ENCODE results near the gene DMD.

Gene DMD

GRCh38 chrX:31307952-31308351 lies 1903.4 kb downstream of the DMD start:
- no peak for DNase-seq

GRCh38 chrX:31302573-31303075 lies 1908.7 kb downstream of the DMD start:
- DNase-seq = no peak

- DNase-seq = no peak
These were observed 1909.4 kb downstream of the DMD start for GRCh38 chrX:31301941-31302340.

GRCh38 chrX:31301203-31301602 lies 1910.1 kb downstream of the DMD start:
- no peak for DNase-seq

- DNase-seq = peak in 1 of 56 donors; percentile 4
These were observed 1912.4 kb downstream of the DMD start for GRCh38 chrX:31298916-31299315.

- no peak for DNase-seq
These were observed 1913.5 kb downstream of the DMD start for GRCh38 chrX:31297881-31298280.

GRCh38 chrX:31294475-31294874 lies 1916.9 kb downstream of the DMD start:
- DNase-seq = no peak

GRCh38 chrX:31293409-31293808 lies 1917.9 kb downstream of the DMD start:
- DNase-seq = no peak

DNA sequence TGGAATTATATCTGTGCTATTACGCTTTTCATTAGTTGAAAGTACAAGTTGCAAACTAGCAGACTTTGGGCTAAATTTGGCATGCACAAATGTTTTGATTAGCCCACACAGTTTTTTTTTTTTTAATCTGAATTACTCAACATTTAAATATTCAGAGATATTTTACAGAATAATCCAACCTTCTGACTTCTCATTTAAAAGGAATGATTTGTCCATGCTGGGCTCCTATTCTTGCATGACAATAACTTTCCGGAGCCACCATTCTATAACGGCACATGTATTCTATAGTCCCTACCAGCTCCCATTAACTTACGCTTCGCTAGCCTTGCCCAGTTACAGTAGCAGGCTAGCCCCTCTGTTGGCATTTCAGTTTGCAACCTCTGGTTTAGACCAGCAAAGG lies 1920.2 kb downstream of the DMD start:
- DNase-seq = no peak

DNA sequence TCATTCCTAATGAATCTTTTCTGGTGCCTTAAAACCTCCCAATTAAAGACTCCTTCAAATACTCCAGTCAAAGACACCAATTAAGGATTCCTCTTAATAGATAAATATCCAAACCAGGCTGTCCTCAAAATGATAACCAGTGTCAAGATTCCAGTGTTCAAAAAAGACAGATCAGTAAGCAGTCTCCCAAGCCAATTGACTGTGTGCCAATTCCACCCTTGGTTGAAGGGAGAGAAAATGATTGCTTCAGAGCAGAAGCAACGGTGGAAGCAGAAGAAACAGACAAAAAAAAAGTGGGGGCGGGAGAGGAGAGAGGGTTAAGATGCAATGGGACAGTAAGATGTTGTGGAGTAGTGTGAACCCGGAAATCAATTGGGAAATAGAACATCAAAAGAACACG lies 1923.5 kb downstream of the DMD start:
- DNase-seq = no peak

GRCh38 chrX:31280580-31280979 lies 1930.8 kb downstream of the DMD start:
- no peak for DNase-seq

DNA sequence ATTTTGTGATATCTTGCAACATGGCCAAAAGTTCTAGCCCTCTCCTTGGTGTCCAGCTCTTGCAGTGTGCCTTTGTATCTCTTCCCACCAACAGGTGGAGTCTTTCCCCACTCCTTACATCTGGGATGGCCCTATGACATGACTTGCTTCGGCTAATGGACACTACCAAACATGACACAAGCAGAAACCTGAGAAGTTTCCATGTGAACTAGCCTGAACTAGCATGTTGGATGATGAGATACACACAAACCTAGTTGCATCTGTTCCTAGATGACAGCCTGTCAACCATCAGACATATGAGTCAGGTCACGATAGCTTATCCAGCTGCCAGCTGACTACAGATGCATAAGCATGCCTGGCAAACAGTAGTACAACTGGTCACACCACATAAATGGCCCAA lies 1932.0 kb downstream of the DMD start:
- DNase-seq = peak in 1 of 56 donors; percentile 0

GRCh38 chrX:31272472-31272775 lies 1938.9 kb downstream of the DMD start:
- no peak for DNase-seq

DNA sequence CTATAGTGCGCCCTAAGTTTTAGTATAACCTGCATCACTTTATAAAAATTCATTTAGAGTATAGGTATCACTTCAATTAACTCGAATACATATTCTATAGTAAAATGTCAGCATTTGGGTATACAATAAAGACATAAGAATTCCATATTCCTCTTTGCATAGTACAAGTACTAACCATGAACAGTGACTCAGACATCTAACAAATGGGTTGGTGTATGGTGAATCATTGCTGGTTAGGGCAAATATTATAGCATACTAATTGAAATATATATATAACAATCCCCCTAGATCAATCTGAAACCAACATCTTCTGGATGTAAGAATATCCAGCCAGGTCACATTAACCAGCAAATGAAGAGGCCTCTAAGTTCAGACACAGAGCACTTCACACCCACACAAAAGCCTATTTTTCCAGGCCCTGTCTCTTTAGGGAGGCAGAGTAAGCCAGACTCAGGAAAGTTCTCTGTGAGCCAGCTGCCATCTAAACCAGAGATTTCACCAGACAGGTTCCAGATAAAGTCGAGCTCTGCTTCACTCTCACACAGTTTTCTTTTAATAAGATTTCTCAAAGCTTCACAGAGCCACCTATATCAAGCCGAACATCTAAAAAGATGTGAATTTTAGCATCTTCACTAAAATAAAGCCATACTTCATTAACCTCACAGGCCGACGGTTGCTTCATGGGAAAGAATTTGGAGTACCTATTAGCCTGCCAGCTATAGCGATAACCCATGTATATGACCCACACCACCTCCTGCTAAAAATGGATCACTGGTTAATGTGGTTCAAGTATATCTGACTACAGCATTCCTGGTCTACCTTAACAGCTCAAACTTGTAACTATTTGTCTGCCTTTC lies 1939.5 kb downstream of the DMD start:
- DNase-seq = no peak

DNA sequence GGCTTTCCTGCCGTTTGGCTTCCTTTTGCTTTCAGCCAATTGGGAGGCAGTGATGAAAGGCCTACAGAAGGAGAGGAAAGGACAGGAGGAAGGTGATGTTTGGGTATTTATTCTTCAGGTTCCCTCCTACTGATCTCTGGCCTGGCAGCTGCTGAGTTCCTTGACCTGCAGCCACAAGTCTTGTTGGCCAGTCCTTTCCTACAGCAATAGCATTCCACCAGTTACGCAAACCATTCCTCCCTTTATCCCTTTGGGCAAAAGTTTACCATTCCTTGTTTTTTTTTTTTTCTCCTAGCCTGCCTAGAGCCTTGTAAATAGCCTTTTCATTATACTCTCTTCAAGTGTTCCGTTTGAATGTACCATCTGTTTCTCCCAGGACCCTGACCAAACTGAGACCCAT lies 1941.4 kb downstream of the DMD start:
- no peak for DNase-seq

DNA sequence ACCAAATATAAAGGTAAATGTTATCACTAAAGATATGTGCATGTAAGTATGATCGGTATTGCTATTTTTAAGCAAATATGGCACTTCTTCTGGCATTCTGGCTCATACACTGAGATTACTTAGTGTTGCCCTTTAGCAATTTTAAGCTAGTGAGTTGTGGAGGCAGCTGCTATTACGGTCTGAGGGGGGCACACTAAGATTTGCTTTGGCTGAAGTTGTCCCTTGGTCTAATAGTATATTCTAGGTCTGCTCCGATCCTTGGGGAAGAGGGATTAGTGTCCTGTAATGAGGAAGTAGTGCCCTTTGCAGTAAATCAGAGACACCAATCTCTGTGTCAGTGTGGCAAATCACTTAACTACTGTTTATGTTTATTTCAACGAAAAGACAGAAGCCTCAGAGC lies 1943.0 kb downstream of the DMD start:
- no peak for DNase-seq

- peak in 37 of 56 donors; percentile 0 to 57 (median 13) for DNase-seq
These were observed 1944.9 kb downstream of the DMD start for GRCh38 chrX:31266203-31267076.

GRCh38 chrX:31265383-31265782 lies 1946.0 kb downstream of the DMD start:
- no peak for DNase-seq

DNA sequence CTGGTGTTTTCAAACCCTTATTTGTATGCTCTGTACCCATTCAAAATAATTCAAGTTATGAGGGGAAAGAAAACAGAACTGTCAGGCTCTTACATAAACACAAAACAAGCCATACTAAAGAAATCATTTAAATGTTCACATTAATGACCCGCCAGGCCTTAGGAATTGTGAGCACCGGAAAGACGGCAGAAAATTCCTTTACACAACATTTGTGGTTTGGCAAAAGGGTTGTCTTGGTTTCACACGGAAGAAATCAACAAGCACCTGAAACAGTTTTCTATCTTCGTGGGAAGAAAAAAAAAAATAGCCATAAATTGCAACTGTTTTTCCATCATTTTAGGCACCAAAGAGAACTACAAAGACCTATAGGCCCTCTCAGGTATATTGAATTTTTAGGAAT lies 1951.0 kb downstream of the DMD start:
- no peak for DNase-seq

- DNase-seq = no peak
These were observed 1953.2 kb downstream of the DMD start for GRCh38 chrX:31258166-31258565.

DNA sequence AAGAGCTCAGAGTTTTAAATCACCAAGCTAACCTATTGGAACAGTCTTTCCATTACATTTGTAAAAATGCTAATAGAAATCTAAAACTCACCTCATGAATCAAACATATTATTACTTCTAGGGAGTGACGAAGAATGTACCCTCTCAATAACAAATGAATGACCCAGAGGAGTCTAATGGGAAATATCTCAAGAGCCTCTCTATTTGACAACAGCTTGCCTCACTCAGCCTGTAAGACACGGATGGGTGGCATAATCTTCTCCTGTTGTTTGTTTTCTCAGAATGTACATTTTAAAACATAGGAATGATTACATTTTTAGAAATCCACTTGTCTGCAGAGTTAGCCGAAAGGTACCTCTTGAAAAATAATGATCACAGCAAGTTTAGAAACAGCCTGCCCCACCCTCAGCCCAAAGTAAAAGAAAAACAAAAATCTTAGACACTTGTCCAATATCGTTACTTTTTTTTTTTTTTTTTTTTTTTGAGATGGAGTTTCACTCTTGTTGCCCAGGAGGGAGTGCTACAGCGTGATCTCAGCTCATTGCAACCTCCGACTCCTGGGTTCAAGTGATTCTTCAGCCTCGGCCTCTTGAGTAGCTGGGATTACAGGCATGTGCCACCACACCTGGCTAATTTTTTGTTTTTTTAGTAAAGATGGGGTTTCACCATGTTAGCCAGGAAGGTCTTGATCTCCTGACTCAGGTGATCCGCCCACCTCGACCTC lies 1955.9 kb downstream of the DMD start:
- no peak for DNase-seq

DNA sequence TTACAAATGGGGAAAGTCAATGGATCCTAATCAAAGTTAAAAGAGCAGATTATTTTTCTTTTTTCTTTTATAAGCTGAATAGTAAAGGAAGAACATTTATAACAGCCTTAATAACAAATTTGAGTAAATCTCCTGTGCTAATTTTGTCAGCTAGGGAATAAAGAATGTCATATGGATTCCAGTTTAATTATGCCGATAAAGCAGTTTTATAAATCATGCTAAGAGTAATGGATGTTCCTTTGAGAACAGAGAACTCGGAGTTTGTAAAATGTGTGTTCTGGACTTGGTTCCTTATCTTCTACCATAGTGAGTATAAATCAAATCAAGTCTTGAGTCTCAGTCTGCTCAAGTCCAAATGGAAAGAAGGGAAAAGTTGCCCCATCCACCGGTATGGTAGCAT lies 1959.2 kb downstream of the DMD start:
- no peak for DNase-seq

Data from nucleus accumbens (tissue), 56 donors.